Mononuclear cell (primary cell): ENCODE data around the gene RRP15. TPM values are rescaled to one million over a fixed set of nuclear protein-coding genes. Genes with fewer than 3 reads are reported as not detected.
A peak's percentile ranks its signal among the peaks of the same experiment; 100 is the strongest.

Source experiments
- H3K27me3 ChIP-seq: 2 replicates; pipeline ENCODE4 v1.6.0; 2011; ENCODE audit warnings: low read length, control low read depth; ENCODE audit not compliant: insufficient read depth
- H3K4me1 ChIP-seq: 2 replicates; pipeline ENCODE4 v1.5.1; 2011; ENCODE audit warnings: mild to moderate bottlenecking, low read length, control low read depth; ENCODE audit not compliant: insufficient read depth
- H3K4me3 ChIP-seq: 2 replicates; pipeline ENCODE4 v1.5.1; 2011; ENCODE audit warnings: mild to moderate bottlenecking, low read length, moderate library complexity
- H3K9me3 ChIP-seq: 2 replicates; pipeline ENCODE4 v1.5.1; 2011; ENCODE audit warnings: low read depth, mild to moderate bottlenecking, control low read depth, low read length
- total RNA-seq: library from RNA; depleted of rRNA; stranded (reverse); fragments of >200 nt; gene quantifications from one replicate; pipeline ENCODE4 v1.2.3, GENCODE V29; 2012

The RRP15 gene
- 13.2 TPM for total RNA-seq

- H3K4me1 ChIP-seq: peaks cover 16% of the 10 kb centered on the region
- H3K9me3 ChIP-seq: no peaks in the 10 kb centered on the region
- H3K4me3 ChIP-seq: peak within 1 kb of the TSS; percentile 77
- H3K27me3 ChIP-seq: peaks cover 3% of the 10 kb centered on the region
Measured at GRCh38 chr1:218284917-218285635, at the start of gene RRP15. TSS of gene RRP15 (plus strand) at chr1:218285293. CDS start at chr1:218285317, 24 bp downstream.

- Histone ChIP-seq H3K27me3 (no peaks in the 10 kb centered on the region), H3K4me3 (no peak overlapping the region), H3K9me3 (no peaks in the 10 kb centered on the region), H3K4me1 (no peaks in the 10 kb centered on the region)
Measured at GRCh38 chr1:218242171-218242570, 42.9 kb upstream of the RRP15 start.

GRCh38 chr1:218247339-218247738, 37.8 kb upstream of the RRP15 start:
- no peak overlapping the region for H3K4me3 ChIP-seq
- H3K4me1 ChIP-seq: no peaks in the 10 kb centered on the region
- no peaks in the 10 kb centered on the region for H3K9me3 ChIP-seq
- peaks cover 4% of the 10 kb centered on the region for H3K27me3 ChIP-seq

- Histone ChIP-seq H3K27me3 (peaks cover 4% of the 10 kb centered on the region), H3K4me3 (no peak overlapping the region), H3K4me1 (no peaks in the 10 kb centered on the region), H3K9me3 (no peaks in the 10 kb centered on the region)
Measured at GRCh38 chr1:218249338-218250140, 35.6 kb upstream of the RRP15 start.

- H3K4me3 ChIP-seq: no peak overlapping the region
- H3K9me3 ChIP-seq: no peaks in the 10 kb centered on the region
- no peaks in the 10 kb centered on the region for H3K4me1 ChIP-seq
- peaks cover 4% of the 10 kb centered on the region for H3K27me3 ChIP-seq
Measured at GRCh38 chr1:218250492-218250891, 34.6 kb upstream of the RRP15 start.

GRCh38 chr1:218254296-218254946, 30.7 kb upstream of the RRP15 start:
- Histone ChIP-seq H3K4me3 (no peak overlapping the region), H3K9me3 (no peaks in the 10 kb centered on the region), H3K27me3 (peaks cover under 1% of the 10 kb centered on the region), H3K4me1 (no peaks in the 10 kb centered on the region)

- H3K9me3 ChIP-seq: no peaks in the 10 kb centered on the region
- H3K27me3 ChIP-seq: no peaks in the 10 kb centered on the region
- no peaks in the 10 kb centered on the region for H3K4me1 ChIP-seq
- no peak overlapping the region for H3K4me3 ChIP-seq
Measured at GRCh38 chr1:218255090-218255489, 30.0 kb upstream of the RRP15 start.

- no peaks in the 10 kb centered on the region for H3K4me1 ChIP-seq
- H3K27me3 ChIP-seq: no peaks in the 10 kb centered on the region
- H3K9me3 ChIP-seq: no peaks in the 10 kb centered on the region
- H3K4me3 ChIP-seq: no peak overlapping the region
Measured at GRCh38 chr1:218257371-218257770, 27.7 kb upstream of the RRP15 start.

- Histone ChIP-seq H3K9me3 (no peaks in the 10 kb centered on the region), H3K4me3 (no peak overlapping the region), H3K27me3 (no peaks in the 10 kb centered on the region), H3K4me1 (no peaks in the 10 kb centered on the region)
Measured at GRCh38 chr1:218257971-218258370, 27.1 kb upstream of the RRP15 start.

GRCh38 chr1:218259339-218259738, 25.8 kb upstream of the RRP15 start:
- Histone ChIP-seq H3K4me1 (no peaks in the 10 kb centered on the region), H3K27me3 (no peaks in the 10 kb centered on the region), H3K9me3 (no peaks in the 10 kb centered on the region), H3K4me3 (no peak overlapping the region)

- Histone ChIP-seq H3K27me3 (no peaks in the 10 kb centered on the region), H3K4me3 (no peak overlapping the region), H3K4me1 (no peaks in the 10 kb centered on the region), H3K9me3 (no peaks in the 10 kb centered on the region)
Measured at GRCh38 chr1:218259800-218260199, 25.3 kb upstream of the RRP15 start.

- no peak overlapping the region for H3K4me3 ChIP-seq
- no peaks in the 10 kb centered on the region for H3K9me3 ChIP-seq
- no peaks in the 10 kb centered on the region for H3K27me3 ChIP-seq
- H3K4me1 ChIP-seq: no peaks in the 10 kb centered on the region
Measured at GRCh38 chr1:218262259-218262658, 22.8 kb upstream of the RRP15 start.

GRCh38 chr1:218266356-218266755, 18.7 kb upstream of the RRP15 start:
- H3K27me3 ChIP-seq: no peaks in the 10 kb centered on the region
- no peaks in the 10 kb centered on the region for H3K9me3 ChIP-seq
- no peaks in the 10 kb centered on the region for H3K4me1 ChIP-seq
- H3K4me3 ChIP-seq: no peak overlapping the region

- Histone ChIP-seq H3K4me3 (no peak overlapping the region), H3K9me3 (no peaks in the 10 kb centered on the region), H3K27me3 (no peaks in the 10 kb centered on the region), H3K4me1 (no peaks in the 10 kb centered on the region)
Measured at GRCh38 chr1:218272366-218272765, 12.7 kb upstream of the RRP15 start.

GRCh38 chr1:218273762-218274479, 11.2 kb upstream of the RRP15 start:
- H3K4me3 ChIP-seq: no peak overlapping the region
- no peaks in the 10 kb centered on the region for H3K4me1 ChIP-seq
- no peaks in the 10 kb centered on the region for H3K9me3 ChIP-seq
- H3K27me3 ChIP-seq: no peaks in the 10 kb centered on the region
